ENCODE measurements around the gene CELA1. TPM values are rescaled to one million over a fixed set of nuclear protein-coding genes. Genes with fewer than 3 reads are reported as not detected.

Gene CELA1
- total RNA-seq, 4 donors from 2014 or later, result not detected

- Histone ChIP-seq H3K4me3 (no peak overlapping the region), H3K27me3 (no peaks in the 10 kb centered on the region), H3K27ac (no peak overlapping the region), H3K36me3 (no peaks in the 10 kb centered on the region), H3K9me3 (no peaks in the 10 kb centered on the region), H3K4me1 (peaks cover 10 to 25% (median 17%) of the 10 kb centered on the region in 3 donors)
- intact Hi-C loops (cut with DNase I), result no loop called here
- TF ChIP-seq POLR2A (IDR thresholded peaks at IDR 0.05), result no peak
- TF ChIP-seq CTCF (IDR thresholded peaks at IDR 0.05), result no peak
- WGBS, 2 donors, result 91% methylated on average over 9 of the region's 9 CpGs
- no peak for DNase-seq
These were observed 24.2 kb upstream of the CELA1 start for GRCh38 chr12:51370667-51371066.

- Histone ChIP-seq H3K9me3 (no peaks in the 10 kb centered on the region), H3K27me3 (no peaks in the 10 kb centered on the region), H3K4me3 (no peak overlapping the region), H3K4me1 (peaks cover 10 to 25% (median 17%) of the 10 kb centered on the region in 3 donors), H3K27ac (peak overlapping the region in 2 of 4 donors; percentile 44), H3K36me3 (no peaks in the 10 kb centered on the region)
- 84 to 93% methylated on average over 4 of the region's 4 CpGs for WGBS, 2 donors
- intact Hi-C loops (cut with DNase I), result no loop called here
- no peak for DNase-seq
- TF ChIP-seq CTCF (IDR thresholded peaks at IDR 0.05), result no peak
- TF ChIP-seq POLR2A (IDR thresholded peaks at IDR 0.05), result no peak
These were observed 23.1 kb upstream of the CELA1 start for GRCh38 chr12:51369581-51369980.

GRCh38 chr12:51368640-51369517, 22.4 kb upstream of the CELA1 start:
- no peak for TF ChIP-seq CTCF (IDR thresholded peaks at IDR 0.05)
- 82 to 84% methylated on average over 8 to 11 of the region's 17 CpGs for WGBS, 2 donors
- peak; percentile 64 for DNase-seq
- H3K4me3 ChIP-seq, result no peak overlapping the region
- peak overlapping the region in 2 of 4 donors; percentile 44 for H3K27ac ChIP-seq
- H3K9me3 ChIP-seq, result no peaks in the 10 kb centered on the region
- intact Hi-C loops (cut with DNase I), result no loop called here
- H3K27me3 ChIP-seq, result no peaks in the 10 kb centered on the region
- peaks cover 10 to 25% (median 17%) of the 10 kb centered on the region in 3 donors for H3K4me1 ChIP-seq
- no peaks in the 10 kb centered on the region for H3K36me3 ChIP-seq

GRCh38 chr12:51365276-51365675, 18.8 kb upstream of the CELA1 start:
- H3K4me3 ChIP-seq, result no peak overlapping the region
- H3K27me3 ChIP-seq, result no peaks in the 10 kb centered on the region
- TF ChIP-seq CTCF (IDR thresholded peaks at IDR 0.05) (no peak), POLR2A (IDR thresholded peaks at IDR 0.05) (no peak)
- no peaks in the 10 kb centered on the region for H3K36me3 ChIP-seq
- H3K9me3 ChIP-seq, result no peaks in the 10 kb centered on the region
- 94 to 95% methylated on average over 8 to 10 of the region's 10 CpGs for WGBS, 2 donors
- intact Hi-C loops (cut with DNase I), result no loop called here
- H3K4me1 ChIP-seq, result peaks cover 0 to 5% (median 4%) of the 10 kb centered on the region in 3 donors
- no peak overlapping the region for H3K27ac ChIP-seq
- no peak for DNase-seq

GRCh38 chr12:51364001-51364400, 17.5 kb upstream of the CELA1 start:
- no peak for TF ChIP-seq POLR2A (IDR thresholded peaks at IDR 0.05)
- no peak for DNase-seq
- Histone ChIP-seq H3K27me3 (no peaks in the 10 kb centered on the region), H3K4me1 (peaks cover 0 to 5% (median 2%) of the 10 kb centered on the region in 3 donors), H3K9me3 (no peaks in the 10 kb centered on the region), H3K4me3 (no peak overlapping the region), H3K36me3 (peaks cover 0 to 3% (median 0%) of the 10 kb centered on the region in 3 donors), H3K27ac (no peak overlapping the region)
- intact Hi-C loops (cut with DNase I), result no loop called here
- WGBS, 2 donors, result 91 to 92% methylated on average over 5 to 11 of the region's 11 CpGs
